HG03457 (cell line): ENCODE measurements around the gene THUMPD1.
"Not testable (repeated sequence)": the region's sequence is repeated elsewhere in the genome, so short reads cannot be mapped to it uniquely, and the experiment has no call there.

Experiments
- ATAC-seq: cut with Tn5 transposase; IDR thresholded peaks from one replicate; pipeline ENCODE4 v1.9.1; 2021; ENCODE audit warnings: moderate number of reproducible peaks; ENCODE audit not compliant: unreplicated experiment

THUMPD1 gene

DNA sequence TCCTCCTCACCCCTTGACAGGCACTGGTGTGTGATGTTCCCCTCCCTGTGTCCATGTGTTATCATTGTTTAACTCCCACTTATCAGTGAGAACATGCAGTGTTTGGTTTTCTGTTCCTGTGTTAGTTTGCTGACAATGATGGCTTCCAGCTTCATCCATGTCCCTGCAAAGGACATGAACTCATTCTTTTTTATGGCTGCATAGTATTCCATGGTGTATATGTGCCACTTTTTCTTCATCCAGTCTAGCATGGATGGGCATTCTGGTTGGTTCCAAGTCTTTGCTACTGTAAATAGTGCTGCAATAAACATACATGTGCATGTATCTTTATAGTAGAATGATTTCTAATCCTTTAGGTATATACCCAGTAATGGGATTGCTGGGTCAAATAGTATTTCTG is 39.9 kb downstream of the THUMPD1 start:
- not testable (repeated sequence) for ATAC-seq

DNA sequence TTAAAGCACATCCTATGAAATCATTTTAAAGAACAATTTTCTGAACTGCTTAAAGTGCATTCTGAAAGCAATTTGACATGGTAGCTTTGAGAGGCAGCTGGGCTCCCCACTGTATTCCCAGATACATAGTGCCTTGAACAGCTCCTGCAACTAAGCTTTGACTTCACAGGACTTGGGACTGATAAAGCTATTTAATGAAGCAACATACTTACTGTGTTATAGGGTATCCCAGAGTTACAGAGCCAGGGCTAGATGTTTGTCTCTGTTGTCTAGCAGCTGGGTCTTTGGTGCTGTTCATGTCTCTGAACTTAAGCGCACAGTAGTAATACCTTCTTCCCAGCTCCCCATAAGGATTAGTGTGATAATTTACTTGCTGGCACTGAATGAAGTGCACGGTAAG is 45.0 kb downstream of the THUMPD1 start:
- no peak for ATAC-seq

DNA sequence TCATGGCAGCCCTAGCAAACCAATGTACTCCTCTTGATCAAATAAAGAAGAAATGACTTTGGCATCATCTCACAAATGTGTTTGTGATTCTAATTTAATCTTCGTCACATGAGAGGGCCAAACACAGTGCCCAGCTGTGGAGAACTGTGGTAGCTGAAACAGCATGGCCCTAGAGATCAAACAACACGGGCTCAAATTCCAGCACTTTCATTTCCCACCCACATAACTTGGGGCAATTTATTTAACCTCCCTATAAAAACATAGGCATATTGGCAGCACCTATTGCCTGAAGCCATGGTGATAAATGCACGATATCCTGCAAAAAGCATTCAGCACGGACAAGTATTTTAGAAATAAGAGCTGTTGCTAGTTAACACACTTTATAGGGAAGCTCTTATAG is 46.6 kb downstream of the THUMPD1 start:
- no peak for ATAC-seq

DNA sequence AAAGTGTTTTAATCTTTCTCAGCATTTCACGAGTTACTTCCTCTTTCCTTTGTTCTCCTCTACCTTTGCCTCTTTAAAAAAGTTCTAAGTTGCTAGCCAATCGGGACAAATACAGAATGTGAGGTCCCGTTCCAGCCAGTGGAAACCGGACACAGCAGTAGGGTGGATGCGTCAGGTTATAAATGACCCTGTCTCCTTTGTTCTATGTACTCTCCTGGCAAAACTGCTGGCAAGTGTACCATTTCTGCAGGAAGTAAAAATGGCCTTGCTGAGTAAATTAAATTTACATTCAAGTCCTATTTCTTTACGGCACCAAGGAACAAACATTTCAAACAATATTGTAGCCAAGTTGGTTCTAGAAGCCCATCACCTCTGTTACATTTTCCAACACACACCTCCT is 47.5 kb downstream of the THUMPD1 start:
- not testable (repeated sequence) for ATAC-seq

DNA sequence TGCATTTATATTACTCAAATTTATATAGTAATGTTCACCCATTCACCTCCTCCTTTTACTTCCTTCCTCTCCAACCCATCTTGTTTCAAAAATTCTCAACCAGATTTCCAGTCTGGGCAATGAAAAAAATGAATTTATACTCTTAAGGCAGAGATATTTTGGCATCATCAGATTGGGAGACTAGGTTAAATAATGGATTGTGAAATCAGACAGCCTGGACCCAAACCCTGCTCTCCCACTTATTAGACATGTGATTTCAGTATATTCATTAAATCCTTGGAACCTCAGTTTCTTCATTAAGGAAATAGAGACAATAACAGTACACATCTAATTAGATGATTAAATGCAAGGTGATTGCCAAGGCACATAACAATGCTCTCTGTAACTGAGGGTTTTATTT is 52.0 kb downstream of the THUMPD1 start:
- ATAC-seq = no peak

DNA sequence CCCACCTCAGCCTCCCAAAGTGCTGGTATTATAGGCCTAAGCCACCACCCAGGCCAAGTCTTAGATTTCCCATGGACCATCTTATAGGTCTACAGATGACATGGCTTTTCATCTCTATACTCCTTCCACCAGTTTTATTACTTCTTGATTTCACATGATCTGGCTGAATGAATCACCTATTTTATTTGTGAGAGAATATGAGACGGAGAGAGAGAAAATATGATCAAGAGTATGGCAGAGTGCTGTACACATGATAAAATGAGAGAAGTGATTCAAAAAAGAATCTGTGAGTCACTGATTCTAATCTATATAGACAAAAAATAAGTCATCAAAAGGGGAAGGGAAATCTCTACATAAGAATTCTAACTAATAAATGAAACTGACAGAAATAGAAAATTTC is 57.8 kb downstream of the THUMPD1 start:
- no peak for ATAC-seq
